B cell (primary cell): Measurements from ENCODE around the gene DMPK. TPM values are rescaled to one million over a fixed set of nuclear protein-coding genes. Genes with fewer than 3 reads are reported as not detected.

Experiments
- ATAC-seq: fragments of 200-7000 bp; cut with Tn5 transposase; one replicate; pipeline ENCODE4 v1.10.0; 2021; ENCODE audit warnings: low read depth, mild to moderate bottlenecking, moderate number of reproducible peaks, moderate library complexity
- CTCF ChIA-PET: fragments of 350-600 bp; sonication (Branson Sonifier 250); formaldehyde crosslinking; loops from one replicate; lab custom pipeline; 2021; ENCODE audit warnings: antibody characterized with exemption, inconsistent platforms; lab: Charles Lee
- POLR2A ChIA-PET: fragments of 350-600 bp; sonication (Branson Sonifier 250); formaldehyde crosslinking; loops from one replicate; lab custom pipeline; 2021; ENCODE audit warnings: antibody characterized with exemption; lab: Charles Lee
- DNase-seq: peaks from one replicate; pipeline ENCODE4 v3.0.0; 2013
- H2AFZ ChIP-seq: 2 replicates; pipeline ENCODE4 v1.6.1; 2012; ENCODE audit warnings: mild to moderate bottlenecking, low read depth, low read length; ENCODE audit not compliant: insufficient read depth, poor library complexity, severe bottlenecking
- H3K27ac ChIP-seq, 2 donors: 1 replicate in 1 of 2; 2 replicates in 1 of 2; pipeline ENCODE4 v1.5.1; 2012 to 2013; ENCODE audit warnings: low read length in 2 of 2, mild to moderate bottlenecking in 2 of 2, moderate library complexity in 1 of 2
- H3K27me3 ChIP-seq, 4 experiments: fragments of 200-600 bp in 1 of 4; sonication (generic) in 1 of 4; replicated peaks in 1 of 4; 1 replicate in 2 of 4; 2 replicates in 2 of 4; pipeline versions ENCODE4 v1.6.1 to v1.7.0; 2013 to 2016; ENCODE audit warnings: low read length in 3 of 4, mild to moderate bottlenecking in 2 of 4, mixed read lengths in 1 of 4, moderate library complexity in 1 of 4; ENCODE audit not compliant: insufficient read depth in 4 of 4, control insufficient read depth in 3 of 4; ENCODE audit errors: control extremely low read depth in 1 of 4
- H3K36me3 ChIP-seq, 2 experiments: replicated peaks in 1 of 2; 1 replicate in 1 of 2; 2 replicates in 1 of 2; pipeline versions ENCODE4 v1.6.1 to v1.7.1; 2013; ENCODE audit warnings: low read length in 1 of 2; ENCODE audit not compliant: insufficient read depth in 2 of 2, control insufficient read depth in 1 of 2; ENCODE audit errors: control extremely low read depth in 1 of 2, extremely low read depth in 1 of 2
- H3K4me1 ChIP-seq, 2 donors: fragments of 200-600 bp in 1 of 2; sonication (generic) in 1 of 2; 1 replicate in 1 of 2; 2 replicates in 1 of 2; pipeline versions ENCODE4 v1.5.1 to v1.6.1; 2013 to 2017; ENCODE audit warnings: low read length in 2 of 2; ENCODE audit not compliant: control insufficient read depth in 2 of 2, insufficient read depth in 2 of 2
- H3K4me2 ChIP-seq: replicated peaks from 2 replicates; pipeline ENCODE3; 2012; ENCODE audit warnings: mild to moderate bottlenecking, low read depth, low read length; ENCODE audit not compliant: poor library complexity, severe bottlenecking
- H3K4me3 ChIP-seq, 5 experiments: fragments of 200-600 bp in 1 of 5; sonication (generic) in 1 of 5; 1 replicate in 3 of 5; 2 replicates in 2 of 5; pipeline versions ENCODE4 v1.5.1 to v1.7.0; 2011 to 2016; ENCODE audit warnings: low read length in 4 of 5, mild to moderate bottlenecking in 4 of 5, low read depth in 2 of 5, control low read depth in 1 of 5, moderate library complexity in 1 of 5; ENCODE audit not compliant: insufficient read depth in 1 of 5; ENCODE audit errors: control extremely low read depth in 1 of 5, extremely low read depth in 1 of 5
- H3K79me2 ChIP-seq: fragments of 200-600 bp; sonication (generic); one replicate; pipeline ENCODE4 v1.6.0; 2016; ENCODE audit warnings: low read length; ENCODE audit not compliant: control insufficient read depth, insufficient read depth
- H3K9ac ChIP-seq: fragments of 200-600 bp; sonication (generic); 2 replicates; pipeline ENCODE4 v1.6.1; 2017; ENCODE audit warnings: mild to moderate bottlenecking, low read length, moderate library complexity
- H3K9me3 ChIP-seq, 3 donors: one replicate each; pipeline versions ENCODE4 v1.6.1 to v1.7.1; 2013; ENCODE audit warnings: low read length in 2 of 3; ENCODE audit not compliant: control insufficient read depth in 2 of 3, insufficient read depth in 1 of 3; ENCODE audit errors: control extremely low read depth in 1 of 3
- H4K20me1 ChIP-seq: 2 replicates; pipeline ENCODE4 v1.6.0; 2012; ENCODE audit warnings: mild to moderate bottlenecking, low read length; ENCODE audit not compliant: insufficient read depth, control insufficient read depth, poor library complexity, severe bottlenecking
- H3K27ac Mint-ChIP-seq: one replicate; pipeline ENCODE4 v1.8.0; 2021; ENCODE audit warnings: mixed read lengths
- H3K27me3 Mint-ChIP-seq: one replicate; pipeline ENCODE4 v1.8.0; 2021; ENCODE audit warnings: mixed read lengths
- H3K4me1 Mint-ChIP-seq: one replicate; pipeline ENCODE4 v1.8.0; 2021; ENCODE audit warnings: mixed read lengths
- H3K4me3 Mint-ChIP-seq: one replicate; pipeline ENCODE4 v1.8.0; 2021; ENCODE audit warnings: mixed read lengths
- H3K9me3 Mint-ChIP-seq: one replicate; pipeline ENCODE4 v1.8.0; 2022; ENCODE audit warnings: mixed read lengths; ENCODE audit not compliant: insufficient read depth
- CTCF ChIP-seq: fragments of 200-600 bp; IDR thresholded peaks from one replicate; pipeline ENCODE4 v1.8.0; 2022; ENCODE audit warnings: antibody characterized with exemption, mild to moderate bottlenecking
- EZH2 ChIP-seq: IDR thresholded peaks from 2 replicates; pipeline ENCODE4 v1.6.1; 2012; ENCODE audit warnings: borderline replicate concordance, low read depth, mild to moderate bottlenecking, moderate library complexity, low read length; ENCODE audit not compliant: insufficient read depth, poor library complexity, severe bottlenecking
- WGBS: methylation state at CpG from one replicate; pipeline ENCODE4 v1.1.5; 2013; ENCODE audit warnings: missing lambda C conversion rate; ENCODE audit not compliant: insufficient coverage; 5-methylcytosine and 5-hydroxymethylcytosine counted together
- intact Hi-C: fragments of 100-400 bp; cut with micrococcal nuclease; formaldehyde crosslinking; loops from one replicate; pipeline ENCODE4 v1.10.0; 2022
- polyA plus RNA-seq: library from polyadenylated mRNA; depleted of rRNA; stranded (reverse); fragments of >200 nt; gene quantifications from 2 replicates; pipeline ENCODE4 v1.2.3, GENCODE V29; 2012
- total RNA-seq, 2 donors: library from RNA; stranded (reverse); fragments of 120-200 nt in 1 of 2; gene quantifications; 1 replicate in 1 of 2; 2 replicates in 1 of 2; pipeline versions ENCODE4 v1.2.3 to v1.2.4, GENCODE V29; 2013 to 2022

DMPK gene
- total and polyA plus RNA-seq, 2 donors (not counting 1 experiment from before 2014, with no cell fraction given), result 28.7 to 58.3 TPM

- Histone ChIP-seq H3K27me3 (no peaks in the 10 kb centered on the region), H3K4me2 (no peak overlapping the region), H2AFZ (no peak overlapping the region), H3K9me3 (no peaks in the 10 kb centered on the region), H3K79me2 (no peaks in the 10 kb centered on the region), H3K9ac (no peak overlapping the region), H4K20me1 (peaks cover 9% of the 10 kb centered on the region), H3K27ac (no peak overlapping the region), H3K4me3 (no peak overlapping the region), H3K4me1 (peaks cover 6 to 9% of the 10 kb centered on the region in 2 donors), H3K36me3 (peaks cover 0 to 50% of the 10 kb centered on the region in 2 experiments)
- H3K4me3 Mint-ChIP-seq, result no peak overlapping the region
- ATAC-seq, result no peak
- CTCF ChIA-PET, result no interaction called here
- no peak overlapping the region for H3K27ac Mint-ChIP-seq
- H3K9me3 Mint-ChIP-seq, result no peaks in the 10 kb centered on the region
- no peak for DNase-seq
- no peak for TF ChIP-seq EZH2
- no peak for TF ChIP-seq CTCF
- H3K27me3 Mint-ChIP-seq, result no peaks in the 10 kb centered on the region
- POLR2A ChIA-PET, result no interaction called here
- intact Hi-C loops, result no loop called here
- peaks cover 7% of the 10 kb centered on the region for H3K4me1 Mint-ChIP-seq
- WGBS, result 95% methylated on average over 10 of the region's 10 CpGs
Measured at GRCh38 chr19:45821570-45821969, 39.3 kb upstream of the DMPK start.

DNA sequence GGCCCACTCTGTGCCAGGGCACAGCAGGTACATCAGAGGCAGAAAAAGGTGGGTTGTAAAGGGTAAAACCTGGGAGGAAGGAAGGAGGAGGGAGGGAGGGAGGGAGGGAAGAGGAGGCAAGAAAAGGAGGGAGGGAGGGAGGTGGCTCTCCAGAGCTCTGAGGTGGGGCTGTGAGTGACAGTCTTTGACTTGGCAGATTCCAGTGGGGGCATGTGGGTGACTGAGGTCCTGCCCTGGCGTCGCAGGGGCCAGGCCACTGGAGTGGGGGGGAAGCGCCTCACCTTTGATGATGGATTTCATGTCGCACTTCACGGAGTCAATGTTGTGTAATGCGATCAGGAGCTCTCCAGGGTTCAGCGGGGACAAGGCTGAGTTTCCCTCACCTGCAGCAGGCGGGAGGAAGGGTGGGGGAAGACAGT is 38.8 kb upstream of the DMPK start:
- Histone ChIP-seq H3K9me3 (no peaks in the 10 kb centered on the region), H2AFZ (no peak overlapping the region), H3K4me2 (no peak overlapping the region), H3K9ac (no peak overlapping the region), H3K36me3 (peaks cover 0 to 45% of the 10 kb centered on the region in 2 experiments), H3K79me2 (no peaks in the 10 kb centered on the region), H3K27me3 (no peaks in the 10 kb centered on the region), H3K4me3 (no peak overlapping the region), H3K4me1 (peaks cover 6 to 9% of the 10 kb centered on the region in 2 donors), H4K20me1 (peaks cover 14% of the 10 kb centered on the region), H3K27ac (no peak overlapping the region)
- WGBS, result 96% methylated on average over 8 of the region's 8 CpGs
- DNase-seq (no peak), ATAC-seq (no peak)
- intact Hi-C loops, result no loop called here
- TF ChIP-seq EZH2 (no peak), CTCF (no peak)
- H3K4me1 Mint-ChIP-seq, result peaks cover 9% of the 10 kb centered on the region
- POLR2A ChIA-PET, result no interaction called here
- CTCF ChIA-PET, result interaction anchor here (2.0 kb wide), 1 partner anchor 52 kb away, joined by 10 read pairs; the partner anchor contains the start of gene SIX5
- H3K9me3 Mint-ChIP-seq, result no peaks in the 10 kb centered on the region
- no peaks in the 10 kb centered on the region for H3K27me3 Mint-ChIP-seq
- no peak overlapping the region for H3K27ac Mint-ChIP-seq
- H3K4me3 Mint-ChIP-seq, result no peak overlapping the region
